HG03139 (cell line): ENCODE data around the gene SLC39A12.
"Not testable (repeated sequence)": the region's sequence is repeated elsewhere in the genome, so short reads cannot be mapped to it uniquely, and the experiment has no call there.

Experiments used
- ATAC-seq: cut with Tn5 transposase; IDR thresholded peaks from one replicate; pipeline ENCODE4 v1.9.1; 2021; ENCODE audit not compliant: unreplicated experiment

The SLC39A12 gene

GRCh38 chr10:17951868-17952371, at the start of gene SLC39A12:
Gene SLC39A12, plus strand, starts transcription at chr10:17951918. Its CDS starts 1,359 bp downstream, at chr10:17953277.
- no peak for ATAC-seq

- no peak for ATAC-seq
Measured at GRCh38 chr10:17904564-17904963, 47.2 kb upstream of the SLC39A12 start.

GRCh38 chr10:17905491-17905890, 46.2 kb upstream of the SLC39A12 start:
- no peak for ATAC-seq

GRCh38 chr10:17906002-17906401, 45.7 kb upstream of the SLC39A12 start:
- ATAC-seq: no peak

GRCh38 chr10:17907641-17908040, 44.1 kb upstream of the SLC39A12 start:
- ATAC-seq: no peak

GRCh38 chr10:17910125-17910789, 41.5 kb upstream of the SLC39A12 start:
- ATAC-seq: no peak

- ATAC-seq: no peak
Measured at GRCh38 chr10:17912754-17913153, 39.0 kb upstream of the SLC39A12 start.

- no peak for ATAC-seq
Measured at GRCh38 chr10:17913604-17914003, 38.1 kb upstream of the SLC39A12 start.

- ATAC-seq: no peak
Measured at GRCh38 chr10:17914169-17915045, 37.3 kb upstream of the SLC39A12 start.

GRCh38 chr10:17915181-17915580, 36.5 kb upstream of the SLC39A12 start:
- ATAC-seq: no peak

GRCh38 chr10:17918187-17918903, 33.4 kb upstream of the SLC39A12 start:
- ATAC-seq: no peak

- no peak for ATAC-seq
Measured at GRCh38 chr10:17921378-17921777, 30.3 kb upstream of the SLC39A12 start.

- no peak for ATAC-seq
Measured at GRCh38 chr10:17923728-17924127, 28.0 kb upstream of the SLC39A12 start.

GRCh38 chr10:17943033-17943745, 8.5 kb upstream of the SLC39A12 start:
- no peak for ATAC-seq

- not testable (repeated sequence) for ATAC-seq
Measured at GRCh38 chr10:17950269-17950668, 1.4 kb upstream of the SLC39A12 start.

- ATAC-seq: no peak
Measured at GRCh38 chr10:17950726-17951125, 992 bp upstream of the SLC39A12 start.

- not testable (repeated sequence) for ATAC-seq
Measured at GRCh38 chr10:17954372-17954771, 2.7 kb downstream of the SLC39A12 start.

GRCh38 chr10:17954861-17955260, 3.1 kb downstream of the SLC39A12 start:
- no peak for ATAC-seq

- ATAC-seq: no peak
Measured at GRCh38 chr10:17958049-17958448, 6.3 kb downstream of the SLC39A12 start.

- no peak for ATAC-seq
Measured at GRCh38 chr10:17959870-17960269, 8.2 kb downstream of the SLC39A12 start.
